Spleen (tissue), 7 donors: ENCODE results near the gene BBX.

ENCODE experiments used
- CTCF ChIP-seq, 11 experiments: fragments of 200-600 bp in 7 of 11; fragments of 450-650 bp in 4 of 11; sonication (generic) in 4 of 11; IDR thresholded peaks in 8 of 11; conservative IDR thresholded peaks in 3 of 11; 1 replicate in 7 of 11; 2 replicates in 4 of 11; pipeline versions ENCODE4 v1.4.0 to v1.8.0; 2016 to 2021; ENCODE audit warnings: antibody characterized with exemption in 11 of 11, inconsistent platforms in 4 of 11, mild to moderate bottlenecking in 1 of 11
- POLR2AphosphoS5 ChIP-seq, 3 donors: sonication (generic); formaldehyde crosslinking; IDR thresholded peaks; one replicate each; pipeline ENCODE4 v1.5.1; 2017; ENCODE audit warnings: antibody characterized with exemption in 3 of 3
- donor health status: DM: no; HTN: no; CAD: no; lungs with moderate emphysema.
- donor health status: DM: no; HTN: no; CAD: no.
- donor health status: DM: no; HTN: no; CAD: no.

DNA sequence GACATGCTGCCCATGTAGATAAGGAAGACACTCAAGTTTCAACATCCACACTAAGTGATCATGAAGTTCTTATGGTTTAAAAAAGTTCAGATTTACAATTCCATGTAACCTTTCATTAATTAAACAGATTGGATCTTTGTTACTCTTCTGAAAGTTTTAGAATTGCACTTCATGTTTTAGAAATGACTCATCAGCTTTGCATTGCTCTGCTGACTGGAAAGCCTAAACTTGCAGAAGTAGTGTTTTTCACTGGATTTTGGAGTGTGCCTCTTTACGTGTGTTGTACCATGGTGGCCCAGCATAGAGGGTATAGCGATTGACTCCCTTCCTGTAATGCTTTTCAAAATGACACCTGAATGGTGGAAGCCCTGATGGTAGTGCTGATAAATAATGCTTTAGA, 157.9 kb downstream of the BBX start:
- TF ChIP-seq CTCF (IDR thresholded peaks at IDR 0.05 in 8 of 11, conservative IDR thresholded peaks at IDR 0.05 in 3 of 11) (no peak), POLR2AphosphoS5 (IDR thresholded peaks at IDR 0.05) (no peak)
